GM18870 (cell line): Measurements from ENCODE around the gene GLUD1.
"Not testable (repeated sequence)": the region's sequence is repeated elsewhere in the genome, so short reads cannot be mapped to it uniquely, and the experiment has no call there.

ENCODE experiments used
- ATAC-seq: cut with Tn5 transposase; IDR thresholded peaks from one replicate; pipeline ENCODE4 v1.9.1; 2021; ENCODE audit warnings: moderate library complexity; ENCODE audit not compliant: unreplicated experiment

Gene GLUD1

DNA sequence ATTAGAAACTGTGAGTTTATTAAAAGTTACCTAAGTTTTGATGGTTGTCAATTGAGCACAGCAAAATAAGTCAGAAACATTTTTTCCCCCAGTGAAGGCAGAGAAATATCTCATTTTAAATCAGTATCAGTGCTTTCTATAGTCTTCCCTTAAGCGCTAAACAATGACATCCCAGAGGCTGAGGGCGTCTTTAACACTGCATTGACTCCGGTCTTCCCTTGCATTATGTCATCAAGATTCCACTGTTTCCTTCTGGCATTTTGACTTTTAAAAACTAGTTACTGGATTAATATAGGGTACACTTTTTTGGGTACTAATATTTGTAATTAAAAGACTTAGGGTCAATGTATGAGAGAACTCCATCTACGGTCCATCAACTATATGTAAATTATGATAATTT is 3.9 kb downstream of the GLUD1 start:
- no peak for ATAC-seq

DNA sequence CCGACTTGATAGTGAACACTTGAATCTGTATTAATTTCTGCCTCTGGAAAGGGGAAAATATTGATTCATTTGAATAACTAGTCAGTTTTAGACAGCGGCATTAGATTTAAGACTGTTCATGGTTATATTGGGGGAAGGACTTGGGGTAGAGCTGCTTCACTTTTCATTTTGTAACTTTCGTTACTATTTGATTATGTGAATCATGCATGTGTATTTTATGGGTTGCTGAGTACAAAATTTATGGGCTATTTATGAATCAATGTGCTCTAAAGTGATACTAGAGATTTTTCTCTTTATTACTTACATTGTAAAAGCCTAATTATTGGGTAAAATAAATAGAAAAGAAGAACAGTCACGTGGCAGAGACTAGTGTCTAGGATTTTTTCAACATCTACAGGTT is 4.9 kb downstream of the GLUD1 start:
- no peak for ATAC-seq

DNA sequence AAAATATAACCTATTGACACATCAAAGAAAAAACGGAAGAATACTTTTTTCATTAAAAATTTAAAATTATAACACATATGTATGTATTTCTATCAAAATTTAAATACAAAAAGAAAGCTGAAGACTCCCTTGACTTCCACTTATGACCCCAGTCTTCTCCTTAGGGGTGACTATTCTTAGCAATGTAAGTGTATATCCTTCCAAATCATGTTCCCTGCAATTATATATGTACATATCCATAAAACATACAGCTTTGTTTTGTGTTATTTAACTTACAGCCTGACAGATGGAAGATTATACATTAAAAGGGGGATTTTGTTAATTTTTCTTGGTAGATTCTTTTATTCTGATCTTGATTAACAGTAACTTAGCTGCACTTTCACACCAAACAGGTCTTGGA is 9.1 kb downstream of the GLUD1 start:
- no peak for ATAC-seq

- ATAC-seq: peak; percentile 74
These were observed 10.3 kb downstream of the GLUD1 start for GRCh38 chr10:87084291-87084782.

DNA sequence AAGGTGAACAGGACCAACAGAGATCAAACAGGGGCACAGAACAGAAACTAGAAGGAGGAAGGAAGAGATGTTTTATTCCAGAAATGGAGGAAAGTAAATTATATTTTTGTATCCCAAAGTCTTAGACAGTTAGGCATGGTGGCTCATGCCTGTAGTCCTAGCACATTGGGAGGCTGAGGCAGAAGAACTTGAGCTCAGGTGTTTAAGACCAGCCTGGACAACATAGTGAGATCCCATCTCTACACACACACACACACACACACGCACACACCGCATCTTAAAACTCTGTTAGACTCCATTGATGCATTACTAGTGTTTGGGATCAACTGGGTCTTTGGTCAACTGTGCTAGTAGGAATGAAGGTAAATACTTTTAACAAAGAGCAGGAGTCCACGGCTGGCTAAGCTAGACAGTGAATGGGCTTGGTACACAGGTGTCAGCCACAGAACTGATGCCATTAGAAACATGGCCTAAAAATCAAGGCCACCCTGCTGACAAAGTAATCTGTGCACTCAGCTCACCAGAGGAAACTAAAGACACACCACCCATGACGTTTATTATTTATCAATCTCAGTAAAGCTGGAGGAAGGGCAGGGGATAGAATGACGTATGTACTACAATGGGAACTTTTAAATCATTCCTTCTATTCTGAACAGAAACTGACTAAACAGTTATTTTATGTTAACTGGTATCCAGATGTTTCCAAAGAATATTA is 10.9 kb downstream of the GLUD1 start:
- peak; percentile 42 for ATAC-seq

GRCh38 chr10:87082219-87082618 is 12.4 kb downstream of the GLUD1 start:
- ATAC-seq: not testable (repeated sequence)

- not testable (repeated sequence) for ATAC-seq
These were observed 13.1 kb downstream of the GLUD1 start for GRCh38 chr10:87081574-87081973.

- ATAC-seq: not testable (repeated sequence)
These were observed 14.0 kb downstream of the GLUD1 start for GRCh38 chr10:87080621-87081020.

DNA sequence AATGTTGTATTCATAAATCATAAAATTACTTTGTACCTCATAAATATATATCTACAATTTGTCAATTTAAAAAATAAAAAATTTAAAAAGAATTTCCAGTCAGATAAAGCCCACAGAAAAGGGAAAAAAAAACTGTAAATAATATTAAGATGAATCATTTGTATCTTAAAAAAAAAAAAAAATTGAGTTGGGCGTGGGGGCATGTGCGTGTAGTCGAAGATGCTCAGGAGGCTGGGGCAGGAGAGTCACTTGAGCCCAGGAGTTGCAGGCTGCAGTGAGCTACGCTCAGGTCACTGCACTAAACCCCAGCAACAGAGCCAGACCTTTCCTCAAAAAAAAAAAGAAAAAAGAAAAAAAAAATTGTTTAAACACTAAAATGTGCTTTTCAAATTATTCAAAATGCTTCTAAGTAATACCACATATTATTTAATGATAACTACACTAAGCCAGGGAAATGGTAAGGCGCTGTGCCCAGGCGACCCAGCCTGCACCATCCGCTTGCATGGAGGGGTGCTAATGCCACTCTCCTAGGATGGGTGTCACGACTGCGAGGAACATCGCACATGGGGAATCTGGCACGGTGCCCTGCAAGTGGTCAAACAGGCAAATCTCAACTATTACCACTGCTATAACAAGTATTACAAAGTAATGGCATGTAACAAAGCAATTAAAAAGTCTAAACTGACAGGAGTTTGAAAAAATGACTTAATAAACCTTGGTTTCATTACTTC is 15.4 kb downstream of the GLUD1 start:
- ATAC-seq: no peak

GRCh38 chr10:87076421-87076820 is 18.2 kb downstream of the GLUD1 start:
- not testable (repeated sequence) for ATAC-seq

- ATAC-seq: no peak
These were observed 22.2 kb downstream of the GLUD1 start for GRCh38 chr10:87072449-87072848.

GRCh38 chr10:87068281-87068680 is 26.4 kb downstream of the GLUD1 start:
- ATAC-seq: no peak

DNA sequence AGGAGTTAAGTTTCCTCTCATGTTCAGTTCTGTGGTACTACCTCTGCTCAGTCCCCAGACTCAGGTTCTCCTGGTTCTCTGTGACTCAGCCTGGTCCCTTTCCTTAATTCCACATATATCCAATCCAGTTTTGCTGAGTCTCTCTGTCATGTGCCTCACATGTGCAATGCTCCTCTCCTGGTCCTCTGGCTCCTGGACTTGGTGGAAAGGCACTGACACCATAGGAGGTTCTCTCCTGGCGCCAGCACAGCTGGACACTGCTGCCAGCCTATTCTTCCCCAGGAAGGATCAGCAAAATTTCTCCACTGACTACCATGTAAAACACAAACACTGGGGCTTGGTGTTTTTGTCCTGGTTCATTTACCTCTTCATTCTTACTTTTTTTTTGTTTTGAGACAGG is 27.8 kb downstream of the GLUD1 start:
- no peak for ATAC-seq

DNA sequence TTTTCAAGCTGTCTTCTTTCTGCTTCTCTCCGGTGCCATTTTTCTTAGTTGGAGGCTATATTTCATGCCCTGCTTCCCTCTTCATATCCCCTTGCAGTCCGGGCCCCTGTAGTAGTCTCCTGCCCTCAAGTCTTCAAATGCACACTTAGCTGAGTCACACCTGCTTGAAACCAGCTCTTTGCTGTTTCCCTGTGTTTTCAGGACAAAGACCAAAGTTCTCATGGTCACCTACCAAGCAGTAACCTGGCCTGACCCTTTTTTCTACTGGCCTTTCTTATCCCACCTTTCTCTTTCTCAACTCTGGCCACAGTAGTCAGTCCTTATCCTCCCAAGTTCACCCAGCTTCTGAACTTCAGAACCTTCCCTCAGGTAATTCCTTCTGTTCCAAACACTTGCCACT is 28.5 kb downstream of the GLUD1 start:
- no peak for ATAC-seq

- ATAC-seq: no peak
These were observed 30.0 kb downstream of the GLUD1 start for GRCh38 chr10:87064651-87065050.

GRCh38 chr10:87060280-87060928 is 34.2 kb downstream of the GLUD1 start:
- no peak for ATAC-seq

DNA sequence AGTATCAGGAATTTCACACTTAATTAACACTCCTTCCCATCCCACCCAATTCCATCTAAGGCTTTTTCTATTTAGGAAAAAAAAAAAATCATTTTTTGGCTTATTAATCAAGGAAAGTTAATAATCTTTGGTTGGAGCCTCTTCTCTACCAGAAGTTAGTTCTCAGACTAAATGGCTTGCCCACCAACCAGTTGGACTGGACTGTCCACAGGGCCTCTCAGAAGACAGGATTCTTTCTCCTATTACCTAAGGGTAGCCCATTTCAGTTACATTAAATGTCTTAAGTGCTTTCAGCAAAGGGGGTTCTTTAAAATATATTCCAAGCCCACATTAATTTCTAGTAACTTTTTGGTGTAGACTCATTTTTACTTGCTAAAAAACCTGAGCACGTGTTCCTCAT is 35.2 kb downstream of the GLUD1 start:
- no peak for ATAC-seq

- no peak for ATAC-seq
These were observed 36.5 kb downstream of the GLUD1 start for GRCh38 chr10:87058171-87058570.

DNA sequence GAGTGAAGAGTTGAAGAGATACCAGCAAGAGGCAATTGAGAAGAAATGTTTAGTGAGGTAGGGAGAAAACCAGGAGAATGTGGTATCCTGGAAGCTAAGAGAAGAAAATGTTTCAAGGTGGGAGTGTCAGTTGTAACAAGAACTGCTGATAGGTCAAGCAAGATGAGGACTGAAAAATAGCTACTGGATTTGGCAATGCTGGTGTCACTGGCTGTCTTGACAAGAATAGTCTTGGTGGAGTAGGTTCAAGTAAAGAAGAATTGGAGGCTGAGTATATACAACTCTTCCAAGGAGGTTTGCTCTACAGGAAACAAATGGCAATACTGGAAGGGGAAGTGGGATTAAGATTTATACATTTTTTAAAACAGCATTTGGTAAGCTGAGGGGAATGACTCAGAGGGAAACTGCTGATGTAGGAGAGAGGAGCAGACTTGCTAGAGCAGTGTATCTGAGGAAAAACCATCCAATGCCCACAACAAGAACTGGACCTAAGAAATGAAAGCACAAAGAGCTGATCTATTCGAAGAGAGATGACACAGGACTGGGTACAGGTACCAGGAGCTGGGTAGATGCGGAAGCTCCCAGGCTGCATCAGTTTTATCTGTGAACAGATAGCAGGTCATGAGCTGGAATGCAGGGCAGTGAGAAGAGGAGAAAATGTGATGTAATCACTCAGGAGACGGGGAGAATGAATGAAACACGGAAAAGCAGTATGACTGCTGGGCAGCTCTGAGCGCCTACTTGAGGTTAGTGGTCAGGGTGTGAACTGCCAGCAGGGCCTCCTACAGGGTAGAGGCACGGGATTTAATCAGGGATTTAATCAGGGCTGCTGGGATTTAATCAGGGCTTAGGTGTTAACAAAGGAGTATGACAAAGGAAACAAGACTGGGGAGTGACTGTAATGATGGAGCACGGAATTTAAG is 40.0 kb downstream of the GLUD1 start:
- no peak for ATAC-seq

GRCh38 chr10:87053577-87054181 is 41.0 kb downstream of the GLUD1 start:
- ATAC-seq: no peak
